Measurements from ENCODE around the gene CD59. TPM values are rescaled to one million over a fixed set of nuclear protein-coding genes. Genes with fewer than 3 reads are reported as not detected.
A peak's percentile ranks its signal among the peaks of the same experiment; 100 is the strongest.

CD59 gene
- total RNA-seq, 3 donors from 2014 or later (not counting 1 experiment from before 2014, with no cell fraction given): 25.0 to 29.4 (median 26.4) TPM

DNA sequence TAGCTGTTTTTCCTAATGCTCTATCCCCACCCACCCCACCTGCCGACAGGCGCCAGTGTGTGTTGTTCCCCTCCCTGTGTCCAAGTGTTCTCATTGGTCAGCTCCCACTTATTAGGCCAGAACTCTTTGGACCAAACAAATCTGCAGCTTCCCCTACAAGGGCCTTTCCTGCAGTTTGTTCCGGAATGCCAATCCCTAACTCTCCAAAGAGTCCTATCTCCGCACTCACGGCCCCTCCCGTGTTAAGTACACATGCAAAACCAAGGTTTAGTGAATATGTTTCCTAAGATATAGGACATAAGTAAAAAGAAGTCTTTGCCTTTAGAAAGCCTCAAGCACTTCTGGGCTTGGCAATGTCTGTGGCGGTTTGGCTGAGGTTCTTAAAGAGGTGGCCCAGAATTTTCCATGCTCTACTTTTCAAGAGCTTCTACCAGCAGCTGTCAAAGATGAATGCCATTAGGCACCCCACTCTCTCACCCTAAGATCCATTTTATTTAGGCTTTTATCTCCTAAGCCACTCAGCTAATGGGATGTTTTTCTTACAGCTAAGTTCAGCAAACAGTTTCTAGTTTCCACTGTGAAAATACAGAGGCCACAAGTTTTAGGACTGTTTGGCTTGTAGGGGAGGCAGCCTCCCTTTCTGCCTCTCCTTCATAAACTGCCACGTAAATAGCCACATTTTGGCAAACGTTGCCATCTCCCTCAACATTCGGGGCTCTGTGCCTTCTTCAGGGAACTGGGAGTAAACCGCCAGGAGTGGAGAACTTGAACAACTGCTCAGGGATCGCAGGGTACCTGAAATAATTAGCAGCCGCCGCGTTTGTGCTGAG is 1.6 kb downstream of the CD59 start:
- no peak overlapping the region for H3K27ac ChIP-seq (ENCODE audit: low read length)

DNA sequence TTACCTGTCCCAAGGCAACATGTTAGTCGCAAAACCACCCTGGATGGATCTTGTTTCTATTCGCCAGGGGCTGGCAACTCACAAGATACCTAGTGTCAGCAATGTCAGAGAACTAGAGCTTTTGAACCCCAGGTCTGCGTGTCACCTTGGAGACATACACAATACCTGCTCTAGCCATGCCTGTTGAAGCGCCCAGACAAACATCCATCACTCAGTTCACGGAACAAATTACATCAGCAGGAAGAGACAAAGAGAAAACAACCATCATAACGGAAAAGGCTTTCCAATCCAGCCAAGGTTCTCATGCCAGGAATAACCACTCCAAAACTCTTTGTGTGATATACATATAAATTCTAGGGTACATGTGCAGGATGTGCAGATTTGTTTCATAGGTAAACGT is 2.2 kb downstream of the CD59 start:
- H3K27me3 Mint-ChIP-seq (ENCODE audit: low read depth in 2 of 2): no peaks in the 10 kb centered on the region
- Histone ChIP-seq H3K4me1 (ENCODE audit: control insufficient read depth, insufficient read depth, low read length) (peaks cover 21% of the 10 kb centered on the region), H3K9me3 (ENCODE audit: control insufficient read depth, insufficient read depth, low read length) (no peaks in the 10 kb centered on the region), H3K4me3 (ENCODE audit: low read length) (no peak overlapping the region), H3K27me3 (ENCODE audit: control insufficient read depth, insufficient read depth, low read length) (no peaks in the 10 kb centered on the region), H3K36me3 (ENCODE audit: control insufficient read depth, insufficient read depth, low read length) (no peaks in the 10 kb centered on the region), H3K27ac (ENCODE audit: low read length) (no peak overlapping the region)
- WGBS (ENCODE audit: insufficient coverage): 98% methylated on average over 7 of the region's 7 CpGs
- TF ChIP-seq, protein P1, sequence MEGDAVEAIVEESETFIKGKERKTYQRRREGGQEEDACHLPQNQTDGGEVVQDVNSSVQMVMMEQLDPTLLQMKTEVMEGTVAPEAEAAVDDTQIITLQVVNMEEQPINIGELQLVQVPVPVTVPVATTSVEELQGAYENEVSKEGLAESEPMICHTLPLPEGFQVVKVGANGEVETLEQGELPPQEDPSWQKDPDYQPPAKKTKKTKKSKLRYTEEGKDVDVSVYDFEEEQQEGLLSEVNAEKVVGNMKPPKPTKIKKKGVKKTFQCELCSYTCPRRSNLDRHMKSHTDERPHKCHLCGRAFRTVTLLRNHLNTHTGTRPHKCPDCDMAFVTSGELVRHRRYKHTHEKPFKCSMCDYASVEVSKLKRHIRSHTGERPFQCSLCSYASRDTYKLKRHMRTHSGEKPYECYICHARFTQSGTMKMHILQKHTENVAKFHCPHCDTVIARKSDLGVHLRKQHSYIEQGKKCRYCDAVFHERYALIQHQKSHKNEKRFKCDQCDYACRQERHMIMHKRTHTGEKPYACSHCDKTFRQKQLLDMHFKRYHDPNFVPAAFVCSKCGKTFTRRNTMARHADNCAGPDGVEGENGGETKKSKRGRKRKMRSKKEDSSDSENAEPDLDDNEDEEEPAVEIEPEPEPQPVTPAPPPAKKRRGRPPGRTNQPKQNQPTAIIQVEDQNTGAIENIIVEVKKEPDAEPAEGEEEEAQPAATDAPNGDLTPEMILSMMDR (IDR thresholded peaks at IDR 0.05): no peak
- H3K4me3 Mint-ChIP-seq: no peak overlapping the region
- intact Hi-C loops (cut with micrococcal nuclease): loop anchor here (2.0 kb wide), 1 partner anchor 33 kb away; the partner anchor contains the start of gene C11orf91
- no peaks in the 10 kb centered on the region for H3K36me3 Mint-ChIP-seq
- no peak for ATAC-seq
- no peak overlapping the region for H3K27ac Mint-ChIP-seq
- no peaks in the 10 kb centered on the region for H3K9me3 Mint-ChIP-seq
- H3K4me1 Mint-ChIP-seq: peaks cover 23 to 25% of the 10 kb centered on the region in 2 donors
- no peak for DNase-seq

More for the DNA sequence above, 1.6 kb downstream of the CD59 start:
- ATAC-seq: no peak
- TF ChIP-seq, protein P1 (IDR thresholded peaks at IDR 0.05): no peak
- Histone ChIP-seq H3K27me3 (ENCODE audit: control insufficient read depth, insufficient read depth, low read length) (no peaks in the 10 kb centered on the region), H3K4me1 (ENCODE audit: control insufficient read depth, insufficient read depth, low read length) (peaks cover 21% of the 10 kb centered on the region), H3K9me3 (ENCODE audit: control insufficient read depth, insufficient read depth, low read length) (no peaks in the 10 kb centered on the region), H3K4me3 (ENCODE audit: low read length) (peak overlapping the region; percentile 58), H3K36me3 (ENCODE audit: control insufficient read depth, insufficient read depth, low read length) (no peaks in the 10 kb centered on the region)
- no peaks in the 10 kb centered on the region for H3K36me3 Mint-ChIP-seq
- WGBS (ENCODE audit: insufficient coverage): 44% methylated on average over 14 of the region's 15 CpGs
- no peaks in the 10 kb centered on the region for H3K27me3 Mint-ChIP-seq (ENCODE audit: low read depth in 2 of 2)
- H3K27ac Mint-ChIP-seq: peak overlapping the region; percentile 70 to 85
- intact Hi-C loops (cut with micrococcal nuclease): loop anchor here (2.0 to 5.0 kb wide), 2 partner anchors 34 to 38 kb away; partner anchors contain the start of genes C11orf91 and FBXO3
- DNase-seq: no peak
- H3K9me3 Mint-ChIP-seq: no peaks in the 10 kb centered on the region
- peak overlapping the region; percentile 89 for H3K4me3 Mint-ChIP-seq
- H3K4me1 Mint-ChIP-seq: peaks cover 23 to 25% of the 10 kb centered on the region in 2 donors

DNA sequence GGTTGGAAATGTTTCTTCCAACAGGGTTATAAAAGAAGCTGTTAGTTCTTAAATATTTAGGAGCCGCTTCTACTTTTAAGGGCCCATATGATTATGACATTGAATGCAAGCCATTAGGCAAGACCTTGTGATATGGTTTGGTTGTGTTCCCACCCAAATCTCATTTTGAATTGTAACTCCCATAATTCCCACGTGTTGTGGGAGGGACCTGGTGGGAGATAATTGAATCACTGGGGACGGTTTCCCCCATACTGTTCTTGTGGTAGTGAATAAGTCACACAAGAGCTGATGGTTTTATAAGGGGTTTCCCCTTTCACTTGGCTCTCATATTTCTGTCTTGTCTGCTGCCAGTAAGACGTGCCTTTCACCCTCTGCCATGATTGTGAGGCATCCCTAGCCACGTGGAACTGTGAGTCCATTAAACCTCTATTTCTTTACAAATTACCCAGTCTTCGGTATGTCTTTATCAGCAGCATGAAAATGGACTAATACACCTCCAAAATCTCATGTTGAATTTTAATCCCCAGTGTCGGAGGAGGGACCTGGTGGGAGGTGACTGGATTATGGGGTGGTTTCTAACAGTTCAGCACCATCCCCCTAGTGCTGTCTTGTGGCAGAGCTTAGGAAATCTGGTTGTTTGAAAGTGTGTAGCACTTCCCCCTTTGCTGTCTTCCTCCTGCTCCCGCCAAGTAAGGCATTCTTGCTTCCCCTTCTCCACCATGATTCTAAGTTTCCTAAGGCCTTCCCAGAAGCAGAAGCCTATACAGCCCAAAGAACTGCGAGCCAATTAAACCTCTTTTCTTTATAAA is 4.3 kb downstream of the CD59 start:
- H3K4me1 ChIP-seq (ENCODE audit: control insufficient read depth, insufficient read depth, low read length): peaks cover 20% of the 10 kb centered on the region
- no peak overlapping the region for H3K27ac ChIP-seq (ENCODE audit: low read length)
- TF ChIP-seq, protein P1 (IDR thresholded peaks at IDR 0.05): no peak
- H3K36me3 Mint-ChIP-seq: no peaks in the 10 kb centered on the region
- no peaks in the 10 kb centered on the region for H3K27me3 Mint-ChIP-seq (ENCODE audit: low read depth in 2 of 2)
- no peak overlapping the region for H3K27ac Mint-ChIP-seq
- no peak overlapping the region for H3K4me3 ChIP-seq (ENCODE audit: low read length)
- no peaks in the 10 kb centered on the region for H3K9me3 Mint-ChIP-seq
- H3K9me3 ChIP-seq (ENCODE audit: control insufficient read depth, insufficient read depth, low read length): no peaks in the 10 kb centered on the region
- ATAC-seq: no peak
- intact Hi-C loops (cut with micrococcal nuclease): no loop called here
- H3K36me3 ChIP-seq (ENCODE audit: control insufficient read depth, insufficient read depth, low read length): no peaks in the 10 kb centered on the region
- WGBS (ENCODE audit: insufficient coverage): 45% methylated on average over 7 of the region's 9 CpGs
- DNase-seq: no peak
- H3K27me3 ChIP-seq (ENCODE audit: control insufficient read depth, insufficient read depth, low read length): no peaks in the 10 kb centered on the region
- H3K4me1 Mint-ChIP-seq: peaks cover 23 to 24% of the 10 kb centered on the region in 2 donors
- no peak overlapping the region for H3K4me3 Mint-ChIP-seq
